T-helper 17 cell (primary cell): Measurements from ENCODE around the gene RBPJ. TPM values are rescaled to one million over a fixed set of nuclear protein-coding genes. Genes with fewer than 3 reads are reported as not detected.

Experiments
- ATAC-seq: fragments of 150-1000 bp; cut with Tn5 transposase; 2 replicates; pipeline ENCODE4 v1.10.0; 2021; ENCODE audit warnings: mild to moderate bottlenecking, moderate library complexity
- DNase-seq, 3 donors: peaks; one replicate each; pipeline versions ENCODE4 v3.0.0 to v3.0.0-alpha.2; 2020 to 2021
- H3K9me3 ChIP-seq: one replicate; pipeline ENCODE4 v1.7.0; 2013; ENCODE audit warnings: low read length, mild to moderate bottlenecking; ENCODE audit not compliant: control insufficient read depth, poor library complexity, severe bottlenecking
- H3K27ac Mint-ChIP-seq: one replicate; pipeline ENCODE4 v1.8.0; 2022; ENCODE audit warnings: mild to moderate bottlenecking, moderate library complexity, mixed read lengths
- H3K27me3 Mint-ChIP-seq: one replicate; pipeline ENCODE4 v1.8.0; 2022; ENCODE audit warnings: mixed read lengths
- H3K36me3 Mint-ChIP-seq: one replicate; pipeline ENCODE4 v1.8.0; 2022; ENCODE audit warnings: low read depth, mixed read lengths
- H3K4me1 Mint-ChIP-seq: one replicate; pipeline ENCODE4 v1.8.0; 2022; ENCODE audit warnings: mild to moderate bottlenecking, mixed read lengths
- H3K4me3 Mint-ChIP-seq: one replicate; pipeline ENCODE4 v1.8.0; 2022; ENCODE audit warnings: mild to moderate bottlenecking, moderate library complexity, mixed read lengths
- total RNA-seq, 4 donors: library from RNA in 2 of 4; stranded (reverse) in 2 of 4; gene quantifications; one replicate each; pipeline ENCODE4 v1.2.3 and lab custom pipeline; 2022 to 2026

RBPJ gene
- total RNA-seq, 2 donors from 2014 or later = 77.9 to 88.3 TPM

DNA sequence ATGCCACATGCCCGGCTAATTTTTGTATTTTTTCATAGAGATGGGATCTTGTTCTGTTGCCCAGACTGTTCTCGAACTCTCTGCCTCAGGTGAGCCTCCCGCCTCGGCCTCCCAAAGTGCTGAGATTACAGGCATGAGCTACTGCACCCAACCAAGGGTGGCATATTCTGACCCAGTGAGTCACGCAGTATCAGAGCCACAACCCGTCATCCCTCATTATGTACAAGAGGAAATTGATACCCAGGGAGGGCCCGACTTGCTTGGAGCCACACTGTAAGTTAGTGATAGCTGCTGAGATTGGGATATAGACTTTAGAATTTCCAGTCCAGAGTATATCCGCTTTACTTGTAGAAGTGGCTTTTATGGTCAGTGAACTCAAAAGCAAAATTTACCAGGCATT is 154.9 kb downstream of the RBPJ start:
- no peaks in the 10 kb centered on the region for H3K9me3 ChIP-seq
- Mint-ChIP-seq H3K27ac (no peak overlapping the region), H3K27me3 (peaks cover 33% of the 10 kb centered on the region), H3K4me3 (no peak overlapping the region), H3K36me3 (peaks cover 2% of the 10 kb centered on the region), H3K4me1 (no peaks in the 10 kb centered on the region)
- DNase-seq (no peak), ATAC-seq (no peak)

DNA sequence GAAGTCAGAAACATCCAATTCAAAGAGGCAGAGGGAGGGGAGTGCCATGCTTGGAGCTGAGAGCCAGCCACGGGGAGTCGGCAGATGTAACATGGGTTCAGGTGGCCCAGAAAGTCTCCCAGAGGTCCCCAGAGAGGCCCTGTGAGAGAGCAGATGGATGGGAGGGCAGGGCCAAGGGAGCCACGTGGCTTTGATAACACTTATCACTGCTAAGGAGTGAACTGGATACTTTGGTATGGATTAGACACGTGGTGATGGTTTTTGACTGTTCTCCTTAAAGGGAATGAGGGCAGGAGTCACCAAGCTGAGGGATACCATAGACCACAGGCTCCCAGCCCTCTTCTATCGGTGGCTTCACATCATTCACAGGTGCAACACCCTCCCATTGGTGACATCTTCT is 155.7 kb downstream of the RBPJ start:
- no peaks in the 10 kb centered on the region for H3K9me3 ChIP-seq
- DNase-seq (no peak), ATAC-seq (no peak)
- Mint-ChIP-seq H3K4me3 (no peak overlapping the region), H3K36me3 (peaks cover 2% of the 10 kb centered on the region), H3K4me1 (no peaks in the 10 kb centered on the region), H3K27ac (no peak overlapping the region), H3K27me3 (peaks cover 29% of the 10 kb centered on the region)

DNA sequence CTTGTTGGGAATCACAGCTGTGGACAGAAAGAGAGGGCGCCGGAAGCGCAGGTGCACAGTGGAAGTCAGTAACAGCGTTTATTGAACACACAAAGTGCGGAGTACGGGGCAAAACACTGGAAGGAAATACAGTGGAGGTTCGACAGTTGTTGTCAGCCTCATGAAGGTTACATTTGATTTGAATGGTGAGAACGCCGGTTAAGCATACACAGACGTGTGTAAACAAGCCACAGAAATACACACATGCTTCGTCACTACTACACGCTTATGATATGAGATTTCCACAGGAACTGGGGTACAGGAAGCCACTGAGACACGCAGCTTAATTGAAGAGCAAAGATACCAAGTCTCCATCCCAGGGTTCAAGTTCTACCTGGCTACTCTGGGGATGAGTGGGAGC is 157.5 kb downstream of the RBPJ start:
- Mint-ChIP-seq H3K36me3 (peaks cover 4% of the 10 kb centered on the region), H3K27me3 (peaks cover 20% of the 10 kb centered on the region), H3K27ac (no peak overlapping the region), H3K4me1 (no peaks in the 10 kb centered on the region), H3K4me3 (no peak overlapping the region)
- H3K9me3 ChIP-seq = no peaks in the 10 kb centered on the region
- no peak for DNase-seq
- no peak for ATAC-seq

DNA sequence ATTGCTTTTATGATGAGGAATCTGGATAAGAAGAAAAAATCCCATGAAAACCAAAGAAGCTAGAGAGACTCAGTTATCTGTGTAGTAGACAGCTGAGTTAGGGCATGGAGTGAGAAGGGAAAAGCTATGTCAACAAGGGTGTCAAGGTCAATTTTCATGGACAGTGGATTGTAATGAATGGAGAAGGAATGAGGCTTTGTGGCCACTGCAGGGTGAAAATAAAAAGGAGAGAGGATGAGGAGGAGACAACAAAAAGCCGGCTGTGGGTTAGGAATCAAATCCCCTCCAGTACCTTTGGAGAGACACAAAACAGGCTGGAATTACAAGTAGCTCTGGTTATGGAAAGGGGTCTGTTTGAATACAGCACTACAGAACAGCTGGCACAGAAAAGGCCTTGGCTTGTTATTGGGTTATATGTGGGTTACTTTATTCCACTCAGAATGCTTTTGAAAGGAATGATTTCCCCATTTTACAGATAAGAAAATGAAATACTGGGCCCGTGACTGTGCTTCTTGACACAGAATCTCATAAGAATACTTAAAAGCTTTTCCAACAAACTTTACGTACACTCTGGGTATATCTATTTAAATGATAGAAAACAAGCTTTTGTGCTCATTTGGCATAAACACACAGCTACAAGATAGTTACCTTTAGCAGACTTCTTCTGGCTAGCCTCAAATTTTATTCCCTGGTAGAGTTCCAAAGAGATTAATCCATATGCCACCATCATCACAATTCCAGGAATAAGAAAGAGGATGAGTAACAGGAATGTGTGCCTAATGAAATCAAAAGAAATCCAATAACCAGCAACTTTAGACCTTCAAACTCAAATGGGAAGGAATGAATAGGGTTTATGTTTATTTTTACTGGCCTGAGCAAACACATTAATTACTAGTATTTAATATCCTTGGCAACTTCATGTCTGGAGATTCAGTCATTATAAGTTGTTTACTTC is 162.0 kb downstream of the RBPJ start:
- Mint-ChIP-seq H3K4me1 (no peaks in the 10 kb centered on the region), H3K27ac (no peak overlapping the region), H3K4me3 (no peak overlapping the region), H3K36me3 (peaks cover 4% of the 10 kb centered on the region), H3K27me3 (peaks cover 16% of the 10 kb centered on the region)
- no peak for DNase-seq
- no peaks in the 10 kb centered on the region for H3K9me3 ChIP-seq
- no peak for ATAC-seq

DNA sequence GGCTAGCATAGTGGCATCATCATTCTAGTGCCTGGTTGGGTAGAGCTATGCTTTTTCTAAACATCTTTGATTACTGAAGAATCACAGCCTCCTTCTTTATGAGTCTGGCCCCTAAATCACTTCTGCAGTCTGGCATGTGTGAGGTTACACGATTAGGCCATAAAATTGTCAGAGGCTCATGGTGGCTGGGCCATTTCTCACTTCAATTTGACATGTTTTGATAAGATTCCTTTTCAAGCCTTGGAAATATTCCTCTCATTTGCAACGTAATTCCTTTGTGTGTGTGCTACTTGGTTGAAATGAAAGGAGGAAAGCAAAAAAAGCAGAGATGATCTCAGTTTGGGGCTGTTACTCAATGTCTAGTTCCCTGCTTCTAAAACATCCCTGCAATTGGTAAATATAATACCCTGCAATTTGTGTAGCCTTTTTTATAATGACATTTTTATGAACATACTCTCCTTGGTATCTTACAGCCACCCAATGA is 163.3 kb downstream of the RBPJ start:
- H3K9me3 ChIP-seq = no peaks in the 10 kb centered on the region
- no peak for ATAC-seq
- peaks cover 2% of the 10 kb centered on the region for H3K36me3 Mint-ChIP-seq
- no peak overlapping the region for H3K4me3 Mint-ChIP-seq
- DNase-seq = no peak
- H3K4me1 Mint-ChIP-seq = no peaks in the 10 kb centered on the region
- H3K27me3 Mint-ChIP-seq = peaks cover 21% of the 10 kb centered on the region
- H3K27ac Mint-ChIP-seq = no peak overlapping the region

DNA sequence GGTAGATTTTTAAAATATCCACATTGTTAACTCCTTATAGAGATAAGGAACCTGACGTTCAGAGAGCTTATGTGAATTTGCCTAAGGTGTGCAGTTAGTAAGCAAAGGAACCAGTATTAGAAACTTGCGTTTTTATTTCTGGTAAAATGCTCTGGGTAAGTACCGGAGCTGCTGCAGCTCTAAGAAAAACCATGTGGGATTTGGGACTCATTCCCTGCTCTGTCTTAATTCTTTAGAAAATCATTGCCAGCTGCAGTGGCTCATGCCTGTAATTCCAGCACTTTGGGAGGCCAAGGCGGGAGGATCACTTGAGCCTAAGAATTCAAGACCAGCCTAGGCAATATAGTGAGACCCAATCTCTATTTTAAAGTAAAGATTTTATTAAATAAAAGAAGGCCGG is 163.7 kb downstream of the RBPJ start:
- H3K4me3 Mint-ChIP-seq = no peak overlapping the region
- ATAC-seq (no peak), DNase-seq (no peak)
- peaks cover 2% of the 10 kb centered on the region for H3K36me3 Mint-ChIP-seq
- H3K27ac Mint-ChIP-seq = no peak overlapping the region
- H3K4me1 Mint-ChIP-seq = no peaks in the 10 kb centered on the region
- no peaks in the 10 kb centered on the region for H3K9me3 ChIP-seq
- H3K27me3 Mint-ChIP-seq = peaks cover 25% of the 10 kb centered on the region

Other genes with a start within 250 kb of the RBPJ start
- not detected for gene CCKAR, start 169.5 kb downstream of the RBPJ start, total RNA-seq